GM18498 (cell line): Measurements from ENCODE around the gene RPAP2.
"Not testable (repeated sequence)": the region's sequence is repeated elsewhere in the genome, so short reads cannot be mapped to it uniquely, and the experiment has no call there.

Source experiments
- ATAC-seq: cut with Tn5 transposase; IDR thresholded peaks from one replicate; pipeline ENCODE4 v1.9.1; 2021; ENCODE audit warnings: mild to moderate bottlenecking, moderate library complexity; ENCODE audit not compliant: unreplicated experiment

The RPAP2 gene

DNA sequence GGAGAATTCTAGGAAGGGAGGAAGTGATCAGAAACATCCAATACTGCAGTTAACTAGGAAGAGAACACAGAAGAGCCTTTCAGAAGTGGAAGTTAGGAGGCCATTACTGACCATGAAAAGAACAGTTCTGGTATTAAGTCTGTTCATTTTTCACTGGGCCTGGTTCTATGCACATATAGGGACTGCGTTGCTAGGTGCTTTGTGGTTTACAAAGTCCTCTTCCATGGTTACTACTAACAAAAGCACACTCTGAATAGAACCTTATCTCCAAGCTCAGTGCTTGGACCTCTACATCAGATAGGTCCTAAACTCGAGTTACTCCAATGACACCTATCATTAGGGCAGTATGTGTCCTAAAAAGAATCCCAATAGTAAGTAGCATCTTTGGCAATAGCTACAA lies 75.4 kb downstream of the RPAP2 start:
- no peak for ATAC-seq

DNA sequence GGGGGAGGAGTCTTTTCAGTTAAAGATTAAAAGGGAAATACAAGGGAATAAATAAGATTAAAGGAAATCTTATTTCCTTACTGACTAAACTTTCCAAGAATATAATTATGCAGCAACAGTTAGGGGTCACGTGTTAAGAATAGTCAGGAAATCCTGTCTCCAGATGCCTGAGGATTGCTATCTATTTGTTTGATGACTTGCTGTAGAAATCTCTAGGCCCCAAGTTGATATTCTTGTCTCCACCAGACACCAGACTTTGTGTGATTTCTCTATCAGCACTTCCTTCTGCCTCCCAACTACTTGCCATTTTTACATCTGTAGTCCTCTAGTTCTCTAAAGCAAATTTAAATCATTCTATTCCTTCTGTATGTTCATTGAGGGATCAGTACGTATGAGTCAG lies 77.5 kb downstream of the RPAP2 start:
- ATAC-seq, result no peak

DNA sequence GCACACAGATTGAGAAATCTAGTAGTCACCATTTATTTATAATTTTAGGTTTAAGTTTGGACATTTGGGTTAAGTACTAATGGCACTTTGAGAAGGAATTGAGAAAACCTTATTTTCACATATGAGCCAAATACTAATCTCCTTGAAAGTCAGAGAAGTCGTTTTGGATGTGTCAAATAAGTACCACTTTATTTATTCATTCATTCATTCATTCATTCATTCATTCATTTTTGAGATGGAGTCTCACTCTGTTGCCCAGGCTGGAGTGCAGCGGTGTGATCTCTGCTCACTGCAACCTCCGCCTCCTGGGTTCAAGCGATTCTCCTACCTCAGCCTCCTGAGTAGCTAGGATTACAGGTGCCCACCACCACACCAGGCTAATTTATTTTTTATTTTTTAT lies 79.1 kb downstream of the RPAP2 start:
- not testable (repeated sequence) for ATAC-seq

DNA sequence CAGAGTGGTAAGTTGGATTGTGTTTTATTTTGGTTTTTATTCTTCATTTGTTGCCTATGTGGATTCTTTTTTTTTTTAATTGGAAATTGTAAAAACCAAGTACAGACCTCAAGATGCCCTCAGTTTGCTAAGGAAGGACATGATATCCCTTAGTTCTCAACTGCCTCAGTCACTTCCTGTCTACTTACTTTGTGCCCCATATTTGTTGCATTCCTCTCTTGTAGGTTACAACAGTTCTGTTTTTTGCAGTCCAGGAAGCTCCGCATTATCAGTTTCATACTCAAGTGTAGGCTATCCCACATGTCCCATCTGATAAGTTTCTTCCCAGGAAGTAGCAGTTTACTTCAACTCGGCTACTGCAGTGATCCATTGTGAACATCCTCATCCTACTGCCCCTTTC lies 82.0 kb downstream of the RPAP2 start:
- no peak for ATAC-seq

DNA sequence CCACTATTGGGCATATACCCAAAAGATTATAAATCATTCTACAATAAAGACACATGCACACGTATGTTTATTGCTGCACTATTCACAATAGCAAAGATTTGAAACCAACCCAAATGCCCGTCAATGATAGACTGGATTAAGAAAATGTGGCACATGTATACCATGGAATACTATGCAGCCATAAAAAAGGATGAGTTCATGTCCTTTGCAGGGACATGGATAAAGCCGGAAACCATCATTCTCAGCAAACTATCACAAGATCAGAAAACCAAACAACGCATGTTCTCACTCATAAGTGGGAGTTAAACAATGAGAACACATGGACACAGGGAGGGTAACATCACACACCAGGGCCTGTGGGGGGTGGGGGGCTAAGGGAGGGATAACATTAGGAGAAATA lies 95.1 kb downstream of the RPAP2 start:
- not testable (repeated sequence) for ATAC-seq

DNA sequence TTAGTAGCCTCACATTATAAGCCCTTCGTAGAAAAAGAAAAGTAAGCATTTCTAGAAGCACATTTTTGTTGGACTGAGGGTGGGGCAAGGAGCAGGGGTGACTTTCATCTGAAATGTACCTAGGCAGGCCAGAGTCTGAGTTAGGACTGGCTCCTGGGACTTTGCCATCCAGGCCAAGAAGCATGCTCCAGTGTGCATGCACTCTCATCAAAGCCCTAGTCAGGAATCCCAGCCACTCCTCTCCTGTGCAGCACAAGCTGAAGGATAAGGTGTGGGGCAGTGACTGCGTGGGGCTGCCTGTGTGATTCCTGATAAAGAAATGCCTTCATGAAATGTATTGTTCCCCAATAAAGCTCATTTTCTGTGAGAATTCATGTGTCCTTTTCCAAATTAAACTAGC lies 99.7 kb downstream of the RPAP2 start:
- ATAC-seq, result no peak

DNA sequence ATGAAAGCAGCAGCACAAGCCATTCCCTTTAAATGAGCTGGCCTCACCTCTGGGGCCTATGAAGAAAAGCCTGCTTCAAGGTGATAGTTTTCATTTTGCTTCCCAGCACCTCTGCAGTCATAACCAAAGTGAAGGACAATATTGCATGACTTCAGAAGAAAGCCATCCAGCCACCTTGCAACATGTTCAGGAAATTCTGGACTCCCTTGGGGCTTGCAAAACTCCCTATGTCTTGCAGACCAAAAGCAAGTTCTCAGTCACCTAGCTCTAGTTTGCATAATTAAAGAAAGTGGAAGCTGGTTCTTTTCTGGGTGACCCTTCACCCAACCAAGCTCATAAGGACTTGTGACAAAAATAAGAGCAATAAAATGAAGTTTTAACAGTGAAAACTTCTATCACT lies 100.2 kb downstream of the RPAP2 start:
- peak; percentile 83 for ATAC-seq

DNA sequence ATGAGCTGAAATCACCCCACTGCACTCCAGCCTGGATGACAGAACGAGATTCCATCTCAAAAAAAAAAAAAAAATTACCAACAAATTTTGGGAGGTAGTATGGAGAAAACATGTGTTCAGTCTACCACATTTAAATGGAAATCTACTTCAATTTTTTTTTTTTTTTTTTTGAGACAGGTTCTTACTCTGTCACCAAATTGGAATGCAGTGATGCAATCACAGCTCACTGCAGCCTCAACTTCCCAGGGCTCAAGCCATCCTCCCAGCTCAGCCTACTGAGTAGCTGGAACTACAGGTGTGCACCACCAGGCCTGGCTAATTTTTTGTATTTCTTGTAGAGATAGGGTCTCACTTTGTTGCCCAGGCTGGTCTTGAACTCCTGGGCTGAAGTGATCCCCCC lies 105.8 kb downstream of the RPAP2 start:
- ATAC-seq, result no peak

DNA sequence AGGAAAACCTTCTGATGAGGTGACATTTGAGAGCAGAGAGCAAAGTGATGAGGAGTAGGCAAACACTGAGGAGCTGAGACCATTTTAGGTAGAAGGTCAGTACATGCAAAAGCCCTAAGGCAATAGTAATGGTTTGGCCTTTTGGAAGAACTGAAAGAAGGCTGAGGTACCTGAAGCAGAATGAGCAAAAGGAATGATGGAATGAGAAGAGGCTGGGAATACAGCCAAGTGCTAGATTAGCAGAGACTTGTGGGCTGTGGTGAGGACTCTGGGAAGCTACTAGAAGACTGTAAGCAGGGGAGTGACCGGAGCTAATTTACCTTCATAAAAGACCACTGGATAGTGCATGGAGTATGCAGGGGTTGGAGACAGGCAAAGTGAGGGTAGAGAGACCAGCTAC lies 110.0 kb downstream of the RPAP2 start:
- ATAC-seq, result no peak

DNA sequence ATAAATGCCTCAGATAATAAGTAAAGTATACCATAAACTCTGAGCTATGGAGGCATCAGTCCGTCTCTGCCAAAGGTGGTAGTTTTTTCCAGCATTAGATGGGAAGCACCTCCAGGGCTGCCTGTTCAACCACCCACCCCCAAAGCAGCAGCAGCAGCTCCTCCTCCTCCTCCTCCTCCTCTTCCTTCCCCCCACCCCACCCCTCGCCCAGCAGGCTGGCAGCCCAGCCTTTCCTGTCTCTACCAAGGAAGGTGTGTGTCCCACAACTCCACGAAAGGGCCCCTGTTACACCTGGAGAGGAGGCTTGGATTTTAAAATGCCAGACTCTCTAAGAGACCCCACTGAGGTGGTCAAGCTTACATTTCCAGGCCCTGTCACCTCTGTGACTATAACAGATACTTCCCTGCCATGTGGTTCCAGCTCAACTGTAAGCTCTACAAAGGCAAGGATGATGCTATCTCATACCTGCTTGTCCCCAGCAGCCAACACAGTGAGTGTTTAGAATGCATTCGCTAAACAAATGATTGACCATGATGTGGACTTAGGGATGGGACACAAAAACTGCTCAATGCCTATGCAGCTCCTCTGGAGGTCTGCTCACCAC lies 111.2 kb downstream of the RPAP2 start:
- no peak for ATAC-seq

DNA sequence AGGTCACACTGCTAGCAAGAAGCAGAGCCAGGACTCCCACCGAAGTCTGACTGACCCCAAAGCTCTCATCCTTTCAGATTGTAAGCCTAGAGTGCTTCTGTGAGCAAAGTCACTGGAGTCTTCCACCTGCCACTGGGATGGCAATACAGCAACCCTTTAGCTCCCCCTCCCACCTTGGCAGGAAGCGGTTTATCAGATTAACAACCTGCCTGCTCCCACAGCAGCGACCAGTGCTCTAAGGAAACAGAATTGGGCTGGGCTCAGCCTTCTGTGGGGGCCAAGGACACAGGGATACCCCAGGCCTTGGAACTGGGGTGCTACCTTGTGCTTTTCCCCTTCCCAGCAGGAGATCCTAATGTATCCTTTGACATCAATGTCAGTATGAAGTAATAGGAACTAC lies 111.8 kb downstream of the RPAP2 start:
- no peak for ATAC-seq

DNA sequence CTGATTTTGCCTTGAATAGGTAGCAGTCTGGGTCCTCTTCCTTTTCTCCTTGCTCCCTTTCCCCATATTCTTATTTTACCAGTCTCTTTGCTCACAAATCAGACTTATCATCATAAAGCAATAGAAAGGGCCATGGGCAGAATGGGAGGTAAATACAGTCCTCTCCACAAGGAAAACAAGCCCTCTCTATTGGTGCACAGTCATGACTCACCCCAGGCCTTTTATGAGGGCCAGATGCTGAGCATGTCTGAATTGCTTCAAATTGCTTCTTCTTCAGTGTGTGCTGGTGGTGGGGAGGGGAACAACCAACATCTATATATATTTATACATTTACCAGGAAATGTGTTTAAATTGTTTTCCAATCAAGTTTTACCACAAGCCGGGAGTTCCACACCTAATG lies 112.7 kb downstream of the RPAP2 start:
- no peak for ATAC-seq

DNA sequence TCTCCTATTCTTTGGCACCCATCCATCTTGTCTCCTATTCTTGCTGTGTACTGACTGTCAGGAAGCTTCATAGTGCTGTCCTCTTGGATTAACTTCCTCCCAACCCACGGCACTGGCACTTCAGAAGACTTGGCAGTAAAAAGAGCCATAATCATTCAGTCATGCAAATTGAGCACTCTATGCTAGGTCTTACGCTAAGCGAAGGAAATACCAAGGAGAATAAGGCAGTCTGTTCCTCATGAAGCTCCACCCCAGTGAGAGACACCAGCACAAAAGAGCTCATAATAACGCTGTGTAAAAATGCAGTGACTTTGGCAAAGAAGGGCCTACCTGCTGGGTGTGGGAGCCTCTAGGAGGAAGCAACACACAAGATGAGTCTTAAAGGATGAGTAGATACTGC lies 120.8 kb downstream of the RPAP2 start:
- no peak for ATAC-seq

DNA sequence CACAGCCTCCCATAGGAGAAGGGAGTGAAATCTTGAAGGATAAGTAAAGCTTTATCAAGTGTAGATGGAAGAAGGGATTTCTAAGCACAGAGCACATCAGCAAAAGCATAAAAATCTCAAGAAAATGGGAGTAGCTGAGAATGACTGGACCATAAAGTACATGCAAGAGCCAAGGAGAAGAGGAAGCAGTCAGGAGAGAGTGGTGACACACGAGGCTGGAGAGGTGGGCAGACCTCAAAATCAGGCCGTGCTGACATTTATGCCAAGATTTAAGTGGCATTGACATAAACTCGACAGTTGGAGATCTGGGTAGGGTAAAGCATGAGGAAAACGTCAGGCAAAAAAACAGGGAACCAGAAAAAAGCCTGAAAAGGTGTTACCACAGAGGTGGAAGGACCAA lies 125.5 kb downstream of the RPAP2 start:
- no peak for ATAC-seq

DNA sequence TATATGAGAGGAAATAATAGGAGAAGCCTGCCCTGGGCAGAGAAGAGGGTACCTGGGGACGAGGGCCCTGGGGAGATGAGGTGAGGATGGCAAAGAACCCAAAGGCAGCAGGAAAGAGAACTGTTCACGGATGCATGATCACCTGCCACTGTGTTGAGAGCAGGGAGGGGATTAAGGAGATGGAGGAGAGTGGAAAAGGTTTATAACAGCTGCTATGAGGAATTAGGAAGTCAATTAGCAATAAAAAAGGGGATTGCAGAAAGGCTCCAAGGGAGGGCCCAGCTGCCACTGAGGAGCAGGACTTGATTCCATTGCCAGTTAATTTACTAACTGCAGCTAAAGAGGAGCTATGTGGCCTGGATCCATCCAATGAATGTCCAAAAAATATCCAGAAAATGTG lies 126.8 kb downstream of the RPAP2 start:
- ATAC-seq, result no peak

DNA sequence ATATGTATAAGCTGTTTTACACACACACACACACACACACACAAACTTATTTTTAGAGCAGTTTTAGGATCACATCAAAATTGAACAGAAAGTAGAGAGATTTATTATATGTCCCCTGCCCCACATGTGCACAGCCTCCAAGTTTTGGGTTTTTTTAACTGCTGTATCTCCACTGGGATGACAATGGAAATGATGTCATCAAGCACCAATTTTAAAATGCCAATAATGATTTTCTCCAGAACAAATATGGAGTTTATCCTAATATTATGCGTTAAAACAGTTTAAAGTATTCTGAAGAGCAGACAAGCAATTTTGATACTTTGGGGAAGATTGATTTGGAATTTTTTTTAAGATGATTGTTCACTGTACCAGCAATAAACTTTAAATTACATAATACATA lies 131.2 kb downstream of the RPAP2 start:
- no peak for ATAC-seq

DNA sequence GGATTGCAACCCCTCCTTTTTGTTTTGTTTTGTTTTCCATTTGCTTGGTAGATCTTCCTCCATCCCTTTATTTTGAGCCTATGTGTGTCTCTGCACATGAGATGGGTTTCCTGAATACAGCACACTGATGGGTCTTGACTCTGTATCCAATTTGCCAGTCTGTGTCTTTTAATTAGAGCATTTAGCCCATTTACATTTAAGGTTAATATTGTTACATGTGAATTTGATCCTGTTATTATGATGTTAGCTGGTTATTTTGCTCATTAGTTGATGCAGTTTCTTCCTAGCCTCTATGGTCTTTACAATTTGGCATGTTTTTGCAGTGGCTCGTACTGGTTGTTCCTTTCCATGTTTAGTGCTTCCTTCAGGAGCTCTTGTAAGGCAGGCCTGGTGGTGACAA lies 135.7 kb downstream of the RPAP2 start:
- not testable (repeated sequence) for ATAC-seq

DNA sequence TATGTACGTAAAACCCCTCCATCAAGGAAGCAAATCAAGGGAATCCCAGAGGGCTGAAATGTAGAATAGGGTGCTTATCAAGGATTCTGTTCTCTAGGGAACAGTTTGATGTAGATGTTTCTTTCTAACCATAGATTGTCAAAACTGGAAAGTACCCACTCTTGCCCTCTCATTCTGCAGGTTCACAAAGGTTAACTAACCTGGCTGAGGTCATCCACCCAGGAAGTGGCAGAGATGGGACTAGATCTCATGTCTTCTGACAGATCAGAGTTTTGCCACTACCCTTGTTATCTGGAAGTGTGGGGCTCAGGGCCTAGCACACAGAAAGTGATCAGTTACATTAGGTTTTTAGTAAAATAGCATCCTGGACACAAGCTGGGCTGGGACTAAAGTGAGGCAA lies 140.4 kb downstream of the RPAP2 start:
- ATAC-seq, result no peak

DNA sequence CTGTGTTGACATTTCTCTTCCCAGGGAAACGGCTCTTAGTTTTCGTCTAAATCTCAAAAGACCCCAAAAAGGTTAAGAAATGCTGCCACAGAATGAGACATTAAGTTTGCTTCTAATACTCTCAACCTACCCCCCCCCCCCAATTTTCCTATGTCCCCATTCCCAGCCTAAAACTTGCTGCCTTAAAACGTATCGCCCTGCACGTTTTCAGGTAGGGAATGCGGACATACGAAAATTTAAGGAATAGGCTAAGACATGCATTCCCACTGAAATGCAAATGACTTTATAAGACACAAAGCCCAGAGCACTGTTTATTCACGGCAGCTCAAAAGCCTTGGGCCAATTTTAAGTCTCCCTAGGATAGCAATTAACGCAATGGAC lies 142.4 kb downstream of the RPAP2 start:
- no peak for ATAC-seq

DNA sequence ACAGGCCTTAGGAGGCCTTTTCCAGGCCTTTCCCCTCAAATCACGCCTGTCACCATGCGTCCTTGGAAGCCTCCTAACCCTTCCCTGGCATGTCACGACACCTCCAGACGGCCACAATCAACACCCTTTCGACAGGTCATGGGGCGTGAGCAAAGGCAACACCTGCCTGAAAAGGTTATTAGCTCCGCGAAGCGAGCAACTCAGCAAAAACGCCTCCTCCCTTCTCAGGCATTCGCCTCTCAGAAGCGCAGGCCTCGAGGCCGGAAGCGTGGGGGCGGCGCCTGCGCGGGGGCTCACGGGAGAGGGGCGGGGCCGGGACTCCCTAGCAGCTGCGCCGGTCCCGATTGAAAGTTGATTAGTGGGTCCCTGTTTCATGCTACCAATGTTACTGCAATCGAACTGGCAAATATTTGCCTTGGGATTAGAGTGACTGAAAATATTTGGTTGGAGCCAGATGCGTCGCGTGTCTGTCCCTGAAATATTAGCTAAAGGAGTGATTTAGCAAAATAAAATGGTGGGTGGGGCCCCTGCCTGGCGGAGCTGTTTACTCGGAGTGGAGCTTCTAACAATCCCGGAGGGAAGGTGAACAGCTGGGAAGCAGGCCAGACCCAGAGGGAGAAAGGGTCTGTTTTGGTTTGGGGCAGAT lies 143.0 kb downstream of the RPAP2 start:
- no peak for ATAC-seq

DNA sequence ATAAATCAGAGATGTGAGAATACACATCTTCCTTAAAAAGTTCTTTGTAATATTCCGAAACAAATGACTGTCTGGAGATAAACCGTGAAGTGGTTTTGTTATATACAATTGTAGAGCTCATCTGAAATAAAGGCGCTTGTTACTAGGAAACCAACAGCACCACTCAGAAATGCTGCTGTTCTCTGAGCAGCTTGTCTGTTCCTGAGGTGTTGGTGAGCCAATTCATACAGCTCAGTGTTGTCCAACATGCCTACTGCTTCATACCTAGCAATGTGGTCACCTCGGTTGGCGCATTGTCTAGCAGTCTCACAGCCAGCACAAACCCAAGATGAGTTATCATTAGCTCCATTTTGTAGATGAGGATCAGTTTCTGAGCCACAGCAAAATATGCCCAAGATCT lies 143.5 kb downstream of the RPAP2 start:
- no peak for ATAC-seq

DNA sequence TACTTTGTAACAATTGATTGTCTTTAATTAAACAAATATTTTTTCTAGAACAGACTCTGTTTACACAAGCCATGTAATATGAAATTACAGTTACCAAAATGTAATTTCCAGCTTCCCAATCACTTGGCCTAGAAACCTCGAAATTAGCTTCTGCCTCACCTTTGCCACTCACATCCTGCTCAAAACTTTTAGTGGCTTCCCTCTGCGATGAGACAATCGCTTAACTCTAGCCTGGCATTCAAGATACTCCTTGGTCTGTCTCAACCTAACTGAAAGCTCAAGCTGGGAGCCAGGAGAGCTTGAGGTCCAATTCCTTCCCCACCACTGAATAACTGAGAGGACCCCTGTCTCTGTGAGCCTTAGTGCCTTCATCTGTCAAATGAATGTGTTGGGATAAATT lies 145.0 kb downstream of the RPAP2 start:
- ATAC-seq, result no peak

DNA sequence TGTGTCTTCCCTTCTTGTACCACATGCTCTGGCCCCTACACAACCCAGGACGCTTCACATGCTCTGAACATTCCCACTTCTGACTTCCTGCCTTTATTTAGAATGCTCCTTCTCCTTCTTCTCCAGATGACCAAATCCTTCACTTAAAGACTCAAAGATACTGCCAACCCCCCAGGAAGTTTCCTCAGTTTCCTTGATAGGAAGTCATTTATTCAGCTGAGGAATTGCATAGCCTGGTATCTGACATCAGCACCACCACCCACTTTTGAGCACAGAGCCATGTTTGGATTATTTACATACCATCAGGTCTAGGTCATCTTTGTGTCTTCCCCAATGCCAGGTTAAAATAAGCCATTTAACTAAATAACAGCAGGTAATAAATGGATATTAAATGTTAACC lies 145.5 kb downstream of the RPAP2 start:
- ATAC-seq, result no peak
